Chondrocyte (in vitro differentiated cells): ENCODE results near the gene COL20A1. TPM values are rescaled to one million over a fixed set of nuclear protein-coding genes. Genes with fewer than 3 reads are reported as not detected.

Experiments used
- DNase-seq: peaks from one replicate; pipeline ENCODE4 v3.0.0; 2021; ENCODE audit warnings: mixed read lengths, low spot score
- H3K27ac Mint-ChIP-seq: one replicate; pipeline ENCODE4 v1.8.0; 2021; ENCODE audit warnings: mild to moderate bottlenecking, moderate library complexity, mixed read lengths; ENCODE audit not compliant: unreplicated experiment
- H3K27me3 Mint-ChIP-seq: 2 replicates; pipeline ENCODE4 v1.8.0; 2021; ENCODE audit warnings: low read depth, mixed read lengths
- H3K36me3 Mint-ChIP-seq: 2 replicates; pipeline ENCODE4 v1.8.0; 2021; ENCODE audit warnings: low read depth, mixed read lengths
- H3K4me1 Mint-ChIP-seq: 2 replicates; pipeline ENCODE4 v1.8.0; 2021; ENCODE audit warnings: low read depth, mild to moderate bottlenecking, mixed read lengths
- H3K4me3 Mint-ChIP-seq: one replicate; pipeline ENCODE4 v1.8.0; 2021; ENCODE audit warnings: mild to moderate bottlenecking, moderate library complexity, mixed read lengths; ENCODE audit not compliant: unreplicated experiment
- H3K9me3 Mint-ChIP-seq: 2 replicates; pipeline ENCODE4 v1.8.0; 2021; ENCODE audit warnings: low read depth, mixed read lengths
- CTCF ChIP-seq: fragments of 200-600 bp; sonication (generic); IDR thresholded peaks from 2 replicates; pipeline ENCODE4 v1.5.0; 2021; ENCODE audit warnings: antibody characterized with exemption, mild to moderate bottlenecking, moderate library complexity
- long read RNA-seq: library from polyadenylated mRNA; stranded (forward); transcript quantifications from one replicate; pipeline ENCODE4 v2.0.0, GENCODE V29; 2021
- total RNA-seq: library from RNA; stranded (reverse); gene quantifications from 3 replicates; pipeline ENCODE4 v1.2.1, GENCODE V29; 2021

Gene COL20A1
- 0.21 TPM in 1 of 3 replicates, not detected in the others for total RNA-seq
- long read RNA-seq: 0 reads

DNA sequence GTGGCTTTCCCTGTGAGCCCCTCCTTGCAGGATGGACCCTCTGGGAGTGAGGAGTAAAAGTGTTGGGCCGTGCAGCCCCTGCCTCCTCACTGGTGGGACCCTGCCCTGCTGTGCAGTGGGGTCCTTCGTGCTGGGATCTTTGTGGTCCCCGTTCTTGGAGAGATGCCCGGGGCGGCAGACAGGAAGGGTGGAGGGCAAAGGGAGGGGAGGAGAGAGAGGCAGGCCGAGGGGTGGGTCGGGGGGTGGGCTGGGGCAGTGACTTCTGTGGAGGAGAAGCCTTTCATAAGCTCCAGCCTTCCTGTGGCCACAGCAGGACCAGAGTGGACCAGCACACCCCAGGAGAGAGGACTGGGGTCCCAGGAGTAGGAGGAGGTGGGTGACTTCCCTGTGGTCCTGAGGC, at the start of gene COL20A1:
Gene COL20A1, plus strand, starts transcription at position 283 of the 400 bp plus-strand sequence. CDS start 1,922 bp downstream, outside the sequence.
- H3K27ac Mint-ChIP-seq: no peak within 1 kb of the TSS

GRCh38 chr20:63243604-63244247, 49.3 kb upstream of the COL20A1 start:
- TF ChIP-seq CTCF: no peak
- Mint-ChIP-seq H3K36me3 (no peaks in the 10 kb centered on the region), H3K4me3 (no peak overlapping the region), H3K9me3 (no peaks in the 10 kb centered on the region), H3K27ac (no peak overlapping the region), H3K4me1 (peaks cover 10% of the 10 kb centered on the region), H3K27me3 (peaks cover 4% of the 10 kb centered on the region)
- DNase-seq: no peak

More for the DNA sequence above, at the start of gene COL20A1:
- H3K9me3 Mint-ChIP-seq: no peaks in the 10 kb centered on the region
- TF ChIP-seq CTCF: no peak
- DNase-seq: no peak
- H3K27me3 Mint-ChIP-seq: no peaks in the 10 kb centered on the region
- peaks cover 7% of the 10 kb centered on the region for H3K36me3 Mint-ChIP-seq
- no peak within 1 kb of the TSS for H3K4me3 Mint-ChIP-seq
- no peaks in the 10 kb centered on the region for H3K4me1 Mint-ChIP-seq

- H3K4me1 Mint-ChIP-seq: peaks cover 10% of the 10 kb centered on the region
- H3K27me3 Mint-ChIP-seq: peaks cover 4% of the 10 kb centered on the region
- no peak overlapping the region for H3K27ac Mint-ChIP-seq
Observed at GRCh38 chr20:63244468-63244867, 48.5 kb upstream of the COL20A1 start.

GRCh38 chr20:63246490-63247288, 46.3 kb upstream of the COL20A1 start:
- H3K36me3 Mint-ChIP-seq: no peaks in the 10 kb centered on the region
- no peak overlapping the region for H3K27ac Mint-ChIP-seq
- no peak overlapping the region for H3K4me3 Mint-ChIP-seq
- DNase-seq: no peak
- no peak for TF ChIP-seq CTCF
- H3K4me1 Mint-ChIP-seq: peaks cover 7% of the 10 kb centered on the region
- H3K9me3 Mint-ChIP-seq: no peaks in the 10 kb centered on the region
- peaks cover 4% of the 10 kb centered on the region for H3K27me3 Mint-ChIP-seq

More at GRCh38 chr20:63244468-63244867, 48.5 kb upstream of the COL20A1 start:
- Mint-ChIP-seq H3K9me3 (no peaks in the 10 kb centered on the region), H3K36me3 (no peaks in the 10 kb centered on the region), H3K4me3 (no peak overlapping the region)
- TF ChIP-seq CTCF: no peak
- no peak for DNase-seq

- no peak for TF ChIP-seq CTCF
- H3K27me3 Mint-ChIP-seq: peaks cover 7% of the 10 kb centered on the region
- no peak overlapping the region for H3K4me3 Mint-ChIP-seq
- peaks cover 9% of the 10 kb centered on the region for H3K4me1 Mint-ChIP-seq
- no peaks in the 10 kb centered on the region for H3K9me3 Mint-ChIP-seq
- no peak for DNase-seq
- H3K27ac Mint-ChIP-seq: no peak overlapping the region
- H3K36me3 Mint-ChIP-seq: no peaks in the 10 kb centered on the region
Observed at GRCh38 chr20:63247671-63248228, 45.2 kb upstream of the COL20A1 start.
